ENCODE measurements around the gene TLCD1.

GRCh38 chr17:28715217-28715616 is 10.8 kb downstream of the TLCD1 start:
- TF ChIP-seq CTCF (IDR thresholded peaks at IDR 0.05 in 4 of 5, conservative IDR thresholded peaks at IDR 0.05 in 1 of 5) (no peak), POLR2A (IDR thresholded peaks at IDR 0.05) (no peak)

Measured in gastrocnemius medialis (tissue), 4 donors.